AG04449 (cell line): Measurements from ENCODE around the gene TACC3.

Experiments used
- CTCF ChIA-PET: fragments of 350-600 bp; formaldehyde crosslinking; extraction: SDS; loops from one replicate; lab custom pipeline; 2021; ENCODE audit warnings: antibody characterized with exemption; lab: Yijun Ruan, JAX
- POLR2A ChIA-PET: fragments of 400-600, 350-600 bp; formaldehyde crosslinking; extraction: SDS; loops from one replicate; lab custom pipeline; 2020; ENCODE audit warnings: antibody characterized with exemption, inconsistent platforms; lab: Yijun Ruan, JAX
- DNase-seq: peaks from one replicate; pipeline ENCODE4 v3.0.0-alpha.2; 2010; ENCODE audit warnings: low read depth, low spot score
- H3K4me3 ChIP-seq: 2 replicates; pipeline ENCODE4 v1.5.1; 2011; ENCODE audit warnings: low read depth, mild to moderate bottlenecking, control low read depth, low read length
- CTCF ChIP-seq: IDR thresholded peaks from one replicate; pipeline ENCODE4 v1.5.1; 2011; ENCODE audit warnings: mild to moderate bottlenecking, moderate library complexity, low read length, control low read depth, inconsistent platforms; ENCODE audit not compliant: insufficient read depth; ENCODE audit errors: missing control alignments

The TACC3 gene

GRCh38 chr4:1676605-1677525, 44.5 kb upstream of the TACC3 start:
- no peak for TF ChIP-seq CTCF
- CTCF ChIA-PET = interaction anchor here (4.8 kb wide), 1 partner anchor 16 kb away, joined by 24 read pairs; no protein-coding TSS in a partner anchor
- no peak overlapping the region for H3K4me3 ChIP-seq
- no peak for DNase-seq
- POLR2A ChIA-PET = no interaction called here

GRCh38 chr4:1678244-1678643, 43.1 kb upstream of the TACC3 start:
- H3K4me3 ChIP-seq = no peak overlapping the region
- no peak for DNase-seq
- CTCF ChIA-PET = no interaction called here
- POLR2A ChIA-PET = no interaction called here
- TF ChIP-seq CTCF = no peak

GRCh38 chr4:1682860-1683259, 38.5 kb upstream of the TACC3 start:
- POLR2A ChIA-PET = no interaction called here
- peak overlapping the region; percentile 65 for H3K4me3 ChIP-seq
- no peak for DNase-seq
- TF ChIP-seq CTCF = no peak
- CTCF ChIA-PET = interaction anchor here (0.6 to 2.8 kb wide), 2 partner anchors 9 to 435 kb away, joined by 3 to 22 read pairs; no protein-coding TSS in a partner anchor

GRCh38 chr4:1683261-1683735, 38.0 kb upstream of the TACC3 start:
- no peak for TF ChIP-seq CTCF
- DNase-seq = peak; percentile 59
- H3K4me3 ChIP-seq = peak overlapping the region; percentile 65
- CTCF ChIA-PET = interaction anchor here (0.6 to 2.8 kb wide), 3 partner anchors 9 to 436 kb away, joined by 3 to 22 read pairs (median 3); no protein-coding TSS in a partner anchor
- POLR2A ChIA-PET = no interaction called here

GRCh38 chr4:1683736-1684505, 37.4 kb upstream of the TACC3 start, which contains the start of gene FAM53A:
FAM53A (minus strand) TSS chr4:1684313; CDS start chr4:1668741, 15,572 bp downstream.
- CTCF ChIA-PET = interaction anchor here (1.0 to 2.8 kb wide), 2 partner anchors 8 to 84 kb away, joined by 3 to 22 read pairs; no protein-coding TSS in a partner anchor
- H3K4me3 ChIP-seq = peak within 1 kb of the TSS; percentile 65
- DNase-seq = no peak
- no peak for TF ChIP-seq CTCF
- POLR2A ChIA-PET = no interaction called here
